CD4-positive, alpha-beta T cell treated with Interleukin-6 for 4 hours (primary cell): ENCODE results near the gene ATG7.
A peak's percentile ranks its signal among the peaks of the same experiment; 100 is the strongest.
"Not testable (repeated sequence)": the region's sequence is repeated elsewhere in the genome, so short reads cannot be mapped to it uniquely, and the experiment has no call there.

ENCODE experiments used
- DNase-seq: peaks from one replicate; pipeline ENCODE4 v3.0.0-alpha.2; 2020; ENCODE audit warnings: mixed read lengths

The ATG7 gene

DNA sequence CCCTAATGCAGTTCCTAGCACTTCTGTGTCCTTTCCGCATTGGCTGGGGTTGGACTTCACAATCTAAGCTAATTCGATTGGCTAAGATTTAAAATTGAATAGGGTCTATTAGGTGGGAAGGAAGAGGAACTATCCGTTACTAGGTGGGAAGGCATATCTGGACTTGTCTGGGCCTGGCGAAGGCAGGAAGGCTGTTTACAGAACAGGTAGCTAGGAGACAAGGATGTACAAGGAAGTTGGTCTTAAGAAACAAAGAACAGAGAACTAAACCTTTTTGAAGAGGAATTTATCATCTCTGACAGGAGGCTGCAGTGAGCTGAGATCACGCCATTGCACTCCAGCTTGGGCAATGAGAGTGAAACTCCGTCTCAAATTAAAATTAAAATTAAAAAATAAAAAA lies 17.3 kb upstream of the ATG7 start:
- no peak for DNase-seq

DNA sequence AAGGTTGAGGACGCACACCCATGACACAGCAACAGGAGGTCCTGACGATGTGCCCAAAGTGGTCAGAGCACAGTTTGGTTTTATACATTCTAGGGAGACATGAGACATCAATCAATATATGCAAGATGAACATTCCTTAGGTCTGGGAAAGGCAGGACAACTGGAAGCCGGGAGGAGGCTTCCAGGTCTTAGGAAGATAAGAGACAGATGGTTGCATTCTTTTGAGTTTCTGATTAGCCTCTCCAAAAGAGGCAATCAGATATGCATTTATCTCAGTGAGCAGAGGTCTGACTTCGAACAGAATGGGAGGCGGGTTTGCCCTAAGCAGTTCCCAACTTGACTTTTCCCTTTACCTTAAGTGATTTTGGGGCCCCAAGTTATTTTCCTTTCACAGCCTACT lies 16.7 kb upstream of the ATG7 start:
- not testable (repeated sequence) for DNase-seq

DNA sequence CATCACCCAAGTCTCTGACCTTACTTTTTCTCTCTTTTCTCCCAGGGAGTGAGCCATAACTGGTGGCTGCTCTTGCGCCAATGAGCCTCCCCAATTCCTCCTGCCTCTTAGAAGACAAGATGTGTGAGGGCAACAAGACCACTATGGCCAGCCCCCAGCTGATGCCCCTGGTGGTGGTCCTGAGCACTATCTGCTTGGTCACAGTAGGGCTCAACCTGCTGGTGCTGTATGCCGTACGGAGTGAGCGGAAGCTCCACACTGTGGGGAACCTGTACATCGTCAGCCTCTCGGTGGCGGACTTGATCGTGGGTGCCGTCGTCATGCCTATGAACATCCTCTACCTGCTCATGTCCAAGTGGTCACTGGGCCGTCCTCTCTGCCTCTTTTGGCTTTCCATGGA lies 13.2 kb upstream of the ATG7 start:
- no peak for DNase-seq

DNA sequence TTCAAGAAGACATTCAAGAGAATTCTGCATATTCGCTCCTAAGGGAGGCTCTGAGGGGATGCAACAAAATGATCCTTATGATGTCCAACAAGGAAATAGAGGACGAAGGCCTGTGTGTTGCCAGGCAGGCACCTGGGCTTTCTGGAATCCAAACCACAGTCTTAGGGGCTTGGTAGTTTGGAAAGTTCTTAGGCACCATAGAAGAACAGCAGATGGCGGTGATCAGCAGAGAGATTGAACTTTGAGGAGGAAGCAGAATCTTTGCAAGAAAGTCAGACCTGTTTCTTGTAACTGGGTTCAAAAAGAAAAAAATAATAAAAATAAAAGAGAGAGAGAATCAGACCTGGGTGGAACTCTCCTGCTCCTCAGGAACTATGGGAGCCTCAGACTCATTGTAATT lies 11.7 kb upstream of the ATG7 start:
- no peak for DNase-seq

DNA sequence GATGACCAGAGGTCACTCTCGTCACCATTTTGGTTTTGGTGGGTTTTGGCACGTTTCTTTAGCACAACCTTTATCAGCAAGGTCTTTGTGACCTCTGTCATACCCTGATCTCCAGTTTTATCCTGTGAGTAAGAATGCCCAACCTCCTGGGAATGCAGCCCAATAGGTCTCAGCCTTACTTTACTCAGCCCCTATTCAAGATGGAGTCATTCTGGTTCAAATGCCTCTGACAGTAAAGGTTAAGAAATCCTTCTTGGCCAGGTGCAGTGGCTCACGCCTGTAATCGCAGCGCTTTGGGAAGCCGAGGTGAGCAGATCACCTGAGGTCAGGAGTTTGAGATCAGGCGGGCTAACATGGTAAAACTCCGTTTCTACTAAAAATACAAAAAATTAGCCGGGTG lies 3.2 kb upstream of the ATG7 start:
- DNase-seq: no peak

DNA sequence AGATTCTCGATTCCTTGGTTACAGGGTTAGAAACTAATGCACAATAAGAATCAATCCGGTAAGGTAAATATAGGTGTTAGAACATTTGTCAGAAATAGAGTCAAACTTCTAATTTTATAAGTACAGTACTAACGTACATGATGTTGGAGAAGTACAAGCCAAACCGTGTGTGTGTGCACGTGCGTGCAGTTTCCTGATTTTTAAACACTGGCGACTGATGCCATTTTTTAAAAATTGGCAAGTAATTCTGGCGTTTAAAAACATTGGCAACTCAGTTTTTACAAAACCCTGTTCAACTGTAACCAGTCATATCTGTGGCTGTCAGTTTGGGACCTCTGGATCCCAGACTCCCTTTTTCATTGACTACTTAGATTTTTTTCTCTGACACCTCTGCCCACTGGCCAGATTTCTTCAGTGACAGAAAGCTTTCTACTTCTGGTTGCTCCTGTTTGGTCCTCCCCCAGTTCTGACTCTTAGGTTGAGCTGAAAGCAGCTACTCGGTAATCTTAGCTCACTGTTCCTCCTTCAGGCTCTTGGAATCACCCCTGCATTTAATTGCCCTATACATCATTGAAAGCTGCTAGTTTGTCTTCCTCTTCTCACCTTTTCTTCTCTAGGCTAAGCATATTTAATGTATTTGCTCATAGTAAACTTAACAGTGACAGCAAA lies 843 bp downstream of the ATG7 start:
- no peak for DNase-seq

DNA sequence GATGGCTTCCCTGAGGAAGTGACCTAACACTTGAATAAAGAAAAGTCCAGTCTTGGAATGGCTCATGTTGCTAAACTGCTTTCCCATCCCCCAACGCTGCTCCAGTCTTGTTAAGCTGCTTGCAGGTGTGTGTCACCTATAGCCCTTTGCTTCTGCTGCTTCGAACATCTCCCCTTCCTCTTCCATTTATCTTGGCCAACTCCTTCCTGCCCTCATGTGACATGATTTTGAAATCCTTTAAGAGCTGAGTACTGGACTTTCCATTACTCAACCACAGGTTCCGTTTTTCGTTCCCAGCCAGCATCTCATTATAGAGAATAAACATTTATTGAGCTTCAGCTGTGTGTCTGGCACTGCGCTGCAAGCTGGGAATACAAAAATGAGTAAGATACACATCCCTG lies 1.7 kb downstream of the ATG7 start:
- DNase-seq: no peak

DNA sequence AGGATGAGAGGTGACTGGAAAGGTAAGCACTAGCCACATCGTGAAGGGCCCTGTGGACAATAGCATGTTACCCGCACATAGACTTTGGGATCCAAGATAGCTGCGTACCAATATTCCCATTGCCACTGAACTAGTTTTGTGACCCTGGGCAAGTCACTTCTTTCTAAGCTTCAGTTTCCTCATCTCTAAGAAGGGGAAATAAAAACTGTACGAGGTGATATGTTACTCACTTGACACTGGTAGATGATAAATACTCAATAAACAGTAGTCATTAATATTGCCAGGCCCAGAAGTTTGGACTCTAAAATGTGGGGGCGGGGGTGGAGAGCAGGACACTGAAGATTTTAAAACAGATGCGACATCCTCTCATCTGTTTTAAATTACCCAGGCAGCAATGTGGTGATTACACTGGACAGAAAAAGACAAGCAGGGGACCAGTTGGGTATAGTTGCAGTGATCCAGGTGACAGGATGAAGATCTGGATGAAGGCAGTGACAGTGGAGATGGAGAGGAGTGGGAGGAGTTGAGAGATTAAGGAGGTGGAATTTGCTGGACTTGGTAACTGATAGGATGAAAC lies 2.5 kb downstream of the ATG7 start:
- DNase-seq: no peak

DNA sequence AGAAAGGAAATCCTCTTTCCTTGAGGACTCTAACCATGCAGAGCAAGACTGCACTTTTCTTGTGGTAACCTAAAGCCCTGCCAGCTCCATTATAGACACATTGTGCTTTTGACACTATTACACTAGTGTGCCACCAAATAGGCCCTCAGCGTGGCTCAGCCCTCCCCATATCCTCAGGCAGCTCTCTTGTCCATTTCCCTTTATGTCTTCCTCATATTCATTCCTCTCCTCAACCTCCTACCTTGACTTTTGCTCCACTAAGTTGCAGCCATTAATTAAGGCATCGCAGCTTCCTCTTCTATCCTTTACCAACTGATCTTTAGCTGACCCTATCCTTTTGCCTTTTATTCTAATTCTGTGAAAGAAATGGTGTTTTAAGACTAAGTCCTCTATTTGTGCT lies 3.7 kb downstream of the ATG7 start:
- no peak for DNase-seq

DNA sequence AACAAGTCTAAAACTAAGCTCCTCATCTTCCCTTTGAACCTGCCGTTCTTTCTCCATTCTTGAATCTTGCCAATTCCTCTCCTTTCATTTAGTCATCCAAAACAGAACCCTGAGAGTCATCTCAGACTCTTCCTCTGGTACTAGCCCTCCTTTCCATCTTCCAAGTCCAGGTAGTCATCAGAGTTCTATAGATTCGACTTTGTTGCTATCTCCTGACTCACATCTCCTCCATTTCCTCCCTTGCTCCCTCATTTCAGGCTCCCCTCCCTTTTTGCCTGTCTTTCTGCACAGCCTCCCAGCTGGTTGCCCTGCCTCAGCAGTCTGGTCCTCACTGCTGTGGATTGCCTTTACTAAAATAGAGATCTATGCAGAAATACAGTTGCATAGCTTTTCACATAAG lies 4.7 kb downstream of the ATG7 start:
- DNase-seq: no peak

DNA sequence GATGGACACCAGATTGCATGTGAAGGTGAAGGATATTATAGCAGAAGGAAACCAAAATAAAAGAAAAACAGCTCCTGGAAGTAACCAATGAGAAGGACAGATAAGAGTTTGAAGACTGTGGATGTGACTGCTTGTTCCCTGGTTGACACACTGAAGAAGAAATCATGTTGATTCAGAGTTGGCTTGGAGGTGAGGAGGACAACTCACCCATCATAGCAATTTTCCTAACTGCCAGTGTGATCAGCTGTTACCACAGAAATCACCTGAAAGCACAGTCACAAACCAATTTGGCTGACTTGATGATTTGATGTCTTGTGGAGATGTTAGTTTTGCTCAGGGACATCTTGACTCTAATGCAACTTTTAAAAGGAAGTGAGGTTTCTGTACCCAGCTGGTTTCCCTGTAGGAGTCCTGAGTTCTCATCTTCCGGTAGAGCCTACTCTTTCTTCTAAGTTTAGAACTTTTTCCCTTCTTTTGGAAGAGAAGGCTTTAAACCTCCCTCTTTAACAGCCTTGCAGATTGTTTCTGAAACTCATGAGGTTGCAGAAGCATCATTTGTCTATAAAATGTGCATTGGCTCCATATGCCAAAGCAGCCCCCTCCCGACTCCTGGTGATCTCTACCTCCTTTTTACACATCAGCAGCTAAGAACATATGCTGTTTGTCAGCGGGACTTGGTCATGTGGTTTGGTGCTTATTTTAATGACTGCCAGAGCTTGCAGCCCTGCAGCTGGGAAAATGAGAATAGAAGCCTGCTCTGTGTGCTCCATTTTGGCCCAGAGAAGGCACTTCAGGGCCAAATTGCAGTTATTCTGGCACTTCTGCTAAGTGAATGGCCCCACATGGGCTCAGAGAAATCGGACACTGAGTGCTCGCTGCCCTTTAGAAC lies 10.3 kb downstream of the ATG7 start:
- DNase-seq: no peak

DNA sequence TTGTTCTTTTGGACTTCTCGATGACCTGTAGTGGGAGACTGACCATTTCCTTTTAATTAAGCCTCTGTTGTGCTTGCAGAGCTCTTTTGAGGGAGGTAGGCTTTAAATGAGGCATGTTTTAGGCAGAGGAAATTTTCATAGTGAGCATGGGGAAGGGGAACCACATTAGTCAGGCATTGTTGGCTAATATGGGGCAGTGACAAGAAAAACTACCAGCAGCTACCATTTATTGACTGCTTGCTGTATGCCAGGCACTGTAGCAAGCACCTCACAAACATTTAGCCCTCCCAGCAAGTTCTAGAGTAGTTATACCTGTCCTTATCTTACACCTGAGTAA lies 10.9 kb downstream of the ATG7 start:
- DNase-seq: no peak

DNA sequence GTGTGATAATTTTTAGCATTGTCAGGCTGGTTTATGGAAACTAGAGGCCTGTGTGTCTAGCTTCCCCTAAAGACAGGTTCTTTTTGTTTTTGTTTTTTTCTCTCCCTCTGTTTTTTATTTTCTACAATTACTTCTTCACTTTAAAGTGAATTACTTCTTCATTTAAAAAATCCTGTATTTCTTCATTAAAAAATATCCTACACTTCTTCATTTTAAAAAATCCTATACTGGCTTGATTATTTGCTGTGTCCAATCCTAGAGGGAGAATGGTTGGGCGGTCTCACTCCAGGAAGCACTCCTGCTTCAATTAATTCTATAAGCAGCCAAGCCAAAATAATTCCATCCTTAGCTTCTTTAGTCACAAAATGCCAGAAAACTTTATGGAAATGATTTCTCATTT lies 11.8 kb downstream of the ATG7 start:
- DNase-seq: no peak

DNA sequence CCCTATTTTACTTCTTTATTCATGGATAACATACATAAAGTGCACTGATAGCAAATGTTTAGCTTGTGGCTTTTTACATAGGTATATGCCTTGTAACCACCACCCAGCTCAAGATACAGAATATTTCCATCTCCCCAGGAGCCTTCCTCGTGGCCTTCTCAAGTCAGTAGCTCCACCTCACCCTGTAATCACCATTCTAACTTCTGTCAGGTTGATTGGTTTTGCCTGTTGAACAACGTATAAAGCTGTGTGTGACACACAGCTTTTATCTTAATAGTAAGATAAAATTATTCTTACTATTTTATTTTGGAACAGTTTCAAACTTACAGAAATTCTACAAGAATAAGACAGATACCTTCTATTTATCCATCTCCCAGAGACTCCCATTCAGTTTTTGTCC lies 13.3 kb downstream of the ATG7 start:
- DNase-seq: no peak

DNA sequence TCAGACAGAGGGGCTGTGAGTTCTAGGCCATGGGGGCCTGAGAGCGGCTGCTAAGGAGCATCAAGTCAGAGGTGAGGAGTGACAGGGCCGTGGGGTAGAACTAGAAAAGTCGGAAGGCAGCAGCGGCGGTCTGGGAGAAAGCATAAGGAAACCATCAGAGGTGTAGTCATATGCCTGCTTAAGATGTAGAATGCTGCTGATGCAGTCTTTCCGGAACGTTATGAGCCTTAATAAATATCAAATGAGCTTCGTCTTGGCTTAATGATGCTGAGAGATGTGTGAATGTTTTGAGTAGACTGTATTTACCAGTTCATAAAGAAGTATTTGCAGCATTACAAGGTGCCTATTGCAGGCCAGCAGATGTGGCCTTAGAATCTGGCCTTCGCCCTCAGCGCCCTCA lies 15.2 kb downstream of the ATG7 start:
- no peak for DNase-seq

DNA sequence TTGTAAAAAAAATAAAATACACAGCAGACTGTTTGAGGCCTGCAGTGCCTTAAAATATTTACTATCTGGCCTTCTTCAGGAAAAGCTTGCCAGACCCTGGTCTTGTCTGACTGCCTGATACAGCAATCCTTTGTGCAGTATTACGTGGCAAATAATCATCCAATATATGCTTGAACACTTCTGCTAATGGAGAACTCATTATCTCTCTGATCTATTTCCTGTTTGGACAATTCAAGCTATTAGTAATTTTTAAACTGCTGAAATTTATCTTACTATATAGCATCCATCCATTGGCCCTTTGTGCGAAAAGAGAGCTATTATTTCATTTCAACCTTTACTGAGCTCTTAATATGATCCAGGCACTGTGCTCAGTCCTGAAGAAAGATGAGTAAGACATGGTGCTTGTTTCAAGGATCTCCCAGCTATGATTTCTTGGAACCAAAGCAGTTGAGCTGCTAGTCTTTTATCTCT lies 15.9 kb downstream of the ATG7 start:
- no peak for DNase-seq

DNA sequence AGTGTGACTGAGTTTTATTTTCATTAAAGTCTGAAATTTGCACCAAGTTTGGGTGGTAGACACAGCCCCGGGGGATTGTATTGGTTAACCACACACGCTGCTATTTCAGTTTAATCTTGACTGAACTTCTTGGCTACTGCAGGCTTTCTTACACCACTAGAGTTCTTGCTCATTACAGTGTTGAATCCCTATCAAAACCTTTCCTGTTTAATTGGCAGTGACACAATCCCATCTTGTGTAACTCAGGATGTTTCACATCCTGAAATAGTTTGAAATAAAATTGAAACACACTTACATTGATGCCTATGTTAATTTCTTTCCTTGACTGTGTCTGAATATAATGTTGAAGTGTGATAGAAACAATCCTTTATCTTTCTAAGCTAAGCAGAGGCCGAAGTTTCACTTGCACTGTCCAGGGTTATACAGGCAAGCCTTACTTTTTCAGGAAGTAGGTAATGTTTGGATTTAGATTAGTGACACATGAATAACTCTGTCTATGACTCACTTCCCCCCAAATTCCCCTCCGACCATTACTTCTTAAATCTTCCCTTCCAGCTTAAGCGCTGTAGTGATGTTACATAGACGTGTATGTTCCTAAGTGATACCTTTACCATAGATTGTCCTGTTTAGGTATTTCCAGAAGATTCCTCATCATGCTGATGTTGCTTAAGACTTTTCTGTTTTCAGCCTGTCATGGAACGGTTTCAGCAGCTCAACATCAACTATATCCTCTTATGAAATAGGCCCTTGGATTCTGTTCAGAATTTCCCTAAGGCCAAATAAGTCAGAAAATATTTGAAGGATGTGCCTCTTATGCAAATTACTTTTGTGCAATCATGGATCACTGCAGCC lies 16.8 kb downstream of the ATG7 start:
- DNase-seq: no peak

DNA sequence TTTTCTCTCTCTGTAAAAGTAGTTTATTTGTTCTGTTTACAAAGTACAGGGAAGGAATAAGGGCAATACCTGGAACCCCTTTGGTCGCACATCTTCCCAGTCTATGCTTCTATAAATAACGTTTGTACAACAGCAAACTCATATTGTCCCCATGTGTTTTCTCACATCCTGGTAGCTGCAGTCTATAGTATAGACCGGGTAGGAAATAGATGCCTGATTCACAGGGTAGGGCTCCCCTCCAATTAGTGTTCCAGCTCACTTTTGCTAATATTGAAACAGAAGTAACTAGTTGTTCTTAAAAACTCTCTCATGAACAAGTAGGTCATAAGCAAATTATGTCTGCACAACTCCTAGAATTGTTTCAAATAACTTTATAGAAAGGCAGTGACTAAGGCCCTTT lies 17.7 kb downstream of the ATG7 start:
- DNase-seq: no peak

DNA sequence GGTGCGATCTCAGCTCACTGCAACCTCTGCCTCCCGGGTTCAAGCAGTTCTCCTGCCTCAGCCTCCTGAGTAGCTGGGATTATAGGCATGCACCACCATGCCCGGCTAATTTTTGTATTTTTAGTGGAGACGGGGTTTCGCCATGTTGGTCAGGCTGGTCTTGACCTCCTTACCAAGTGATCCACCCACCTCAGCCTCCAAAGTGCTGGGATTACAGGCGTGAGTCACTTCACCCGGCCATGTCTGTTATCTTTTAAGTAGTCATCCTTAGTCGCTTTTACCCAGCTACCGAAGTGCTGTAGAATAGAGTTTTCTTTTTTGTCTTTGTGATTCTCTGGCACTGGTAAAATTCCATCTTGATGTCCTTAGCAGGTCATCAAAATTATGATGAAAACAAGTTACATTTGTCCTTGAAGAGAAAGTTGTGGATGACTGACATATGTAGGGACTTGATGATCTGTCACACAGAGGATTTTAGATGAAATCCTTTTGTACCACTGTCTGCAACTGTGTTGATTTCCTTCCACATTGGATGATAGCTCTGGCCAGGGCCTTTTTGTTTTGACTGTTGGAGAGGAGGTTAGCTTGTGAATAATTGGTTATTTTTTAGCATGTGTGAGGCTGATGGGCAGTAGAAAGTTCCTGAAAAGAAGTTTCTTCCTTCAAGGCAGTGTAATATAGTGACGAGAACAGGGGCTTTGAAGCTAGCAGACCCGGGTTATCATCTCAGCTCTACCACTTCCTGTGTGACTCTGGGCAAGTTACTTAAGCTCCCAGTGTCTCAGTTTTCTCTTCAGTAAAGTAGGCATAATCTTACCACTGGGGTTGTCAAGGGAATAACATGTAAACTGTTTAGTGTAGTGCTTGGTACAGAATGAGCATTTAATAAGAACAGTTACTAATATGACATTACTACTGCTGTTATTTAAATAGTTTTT lies 18.8 kb downstream of the ATG7 start:
- DNase-seq: peak; percentile 53

DNA sequence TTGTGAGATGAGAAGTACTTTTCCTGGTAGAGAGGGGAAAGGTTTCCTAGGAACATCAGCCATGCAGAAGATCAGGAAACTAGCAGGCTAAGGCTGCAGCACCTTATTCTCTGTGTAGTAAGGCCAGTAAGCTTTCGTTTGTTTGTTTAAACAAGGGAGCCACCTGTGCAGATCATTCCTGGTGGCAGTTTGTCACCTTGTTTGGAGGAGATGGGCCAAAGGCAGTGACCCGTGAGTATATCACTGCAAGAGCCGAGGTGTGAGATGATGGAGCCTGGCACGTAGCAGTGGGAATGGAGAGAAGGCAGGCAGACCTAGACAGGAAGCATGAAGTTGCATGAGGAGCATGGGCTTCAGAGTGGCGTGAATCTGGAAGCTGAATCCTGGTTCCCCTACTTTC lies 19.6 kb downstream of the ATG7 start:
- no peak for DNase-seq

DNA sequence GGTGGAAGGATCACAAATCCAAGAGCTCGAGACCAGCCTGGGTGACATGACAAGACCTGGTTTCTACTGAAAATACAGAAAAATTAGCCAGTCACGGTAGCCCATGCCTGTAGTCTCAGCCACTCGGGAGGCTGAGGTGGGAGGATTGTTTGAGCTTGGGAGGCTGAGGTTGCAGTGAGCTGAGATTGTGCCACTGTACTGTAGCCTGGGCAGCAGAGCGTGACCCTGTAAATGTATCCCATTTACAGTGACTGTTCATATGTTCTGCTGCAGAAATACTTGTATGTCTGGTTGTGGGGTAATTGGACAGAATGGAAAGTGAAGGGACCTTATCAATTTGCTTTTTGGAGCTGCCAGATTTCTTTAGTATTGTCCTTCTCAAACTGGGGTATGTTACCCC lies 24.9 kb downstream of the ATG7 start:
- no peak for DNase-seq

DNA sequence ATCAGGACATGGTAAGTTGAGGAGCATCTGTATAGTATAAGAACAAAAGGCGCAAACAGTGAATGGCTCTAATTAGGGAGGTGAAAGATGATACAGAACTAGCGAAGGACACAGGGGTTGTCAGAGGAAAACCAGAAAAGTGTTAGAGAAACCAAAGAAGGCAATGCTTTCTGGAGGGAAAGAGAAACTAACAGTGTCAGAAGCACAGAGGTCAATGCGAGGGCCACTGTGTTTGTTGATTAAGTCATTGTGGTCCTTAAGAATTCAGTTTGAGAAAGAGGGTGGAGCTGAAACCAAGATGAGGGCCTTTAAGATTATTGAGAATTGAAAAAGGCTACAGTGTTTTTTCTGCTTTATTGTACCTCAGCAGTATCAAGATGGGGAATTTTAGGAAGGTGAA lies 28.8 kb downstream of the ATG7 start:
- no peak for DNase-seq
